SK-N-SH (cell line): Measurements from ENCODE around the gene ZNF750. TPM values are rescaled to one million over a fixed set of nuclear protein-coding genes. Genes with fewer than 3 reads are reported as not detected.

Experiments used
- CTCF ChIA-PET: fragments of 300-600, 350-600 bp; formaldehyde crosslinking; extraction: SDS; loops from one replicate; lab custom pipeline; 2021; lab: Yijun Ruan, JAX
- POLR2A ChIA-PET: fragments of 350-600 bp; sonication (Branson Sonifier 250); formaldehyde crosslinking; extraction: SDS; loops from one replicate; lab custom pipeline; 2020; ENCODE audit warnings: antibody characterized with exemption, inconsistent platforms; lab: Yijun Ruan, JAX
- DNase-seq: peaks from one replicate; pipeline ENCODE4 v3.0.0; 2012
- H2AFZ ChIP-seq: fragments of 200-600 bp; sonication (generic); 2 replicates; pipeline ENCODE4 v1.8.1; 2016; ENCODE audit warnings: antibody characterized with exemption, mild to moderate bottlenecking, low read depth
- H3F3A ChIP-seq: fragments of 200-600 bp; sonication (generic); replicated peaks from 2 replicates; pipeline ENCODE3; 2016; ENCODE audit warnings: antibody characterized with exemption, mild to moderate bottlenecking; ENCODE audit not compliant: insufficient read depth
- H3K27ac ChIP-seq, 2 experiments: fragments of 200-500 bp in 1 of 2; fragments of 200-600 bp in 1 of 2; sonication (Bioruptor generic) in 1 of 2; sonication (generic), shearing (Covaris generic) in 1 of 2; 2 replicates each; pipeline versions ENCODE4 v1.5.1 to v1.6.1; 2014 to 2016; ENCODE audit warnings: low read depth in 2 of 2, inconsistent platforms in 1 of 2, low read length in 1 of 2, mild to moderate bottlenecking in 1 of 2, mixed read lengths in 1 of 2
- H3K27me3 ChIP-seq: fragments of 200-600 bp; sonication (generic), shearing (Covaris generic); 2 replicates; pipeline ENCODE4 v1.6.1; 2016; ENCODE audit warnings: mixed run types; ENCODE audit not compliant: insufficient read depth
- H3K36me3 ChIP-seq, 2 experiments: fragments of 200-500 bp in 1 of 2; fragments of 200-600 bp in 1 of 2; sonication (Bioruptor generic) in 1 of 2; sonication (generic) in 1 of 2; replicated peaks in 1 of 2; 2 replicates each; pipeline versions ENCODE3 to v1.5.1; 2014 to 2016; ENCODE audit warnings: low read length in 1 of 2, mild to moderate bottlenecking in 1 of 2; ENCODE audit not compliant: insufficient read depth in 2 of 2, control insufficient read depth in 1 of 2
- H3K4me1 ChIP-seq, 2 experiments: fragments of 200-500 bp in 1 of 2; fragments of 200-600 bp in 1 of 2; sonication (Bioruptor generic) in 1 of 2; sonication (generic), shearing (Covaris generic) in 1 of 2; 2 replicates each; pipeline versions ENCODE4 v1.5.1 to v1.6.1; 2014 to 2016; ENCODE audit warnings: low read depth in 1 of 2, low read length in 1 of 2, mixed run types in 1 of 2; ENCODE audit not compliant: insufficient read depth in 2 of 2, control insufficient read depth in 1 of 2
- H3K4me2 ChIP-seq: fragments of 200-600 bp; sonication (generic), shearing (Covaris generic); 2 replicates; pipeline ENCODE4 v1.6.1; 2017; ENCODE audit warnings: mixed run types
- H3K4me3 ChIP-seq, 2 experiments: fragments of 200-500 bp in 1 of 2; fragments of 200-600 bp in 1 of 2; sonication (Bioruptor generic) in 1 of 2; sonication (generic), shearing (Covaris generic) in 1 of 2; 2 replicates each; pipeline versions ENCODE4 v1.5.1 to v1.8.1; 2014 to 2016; ENCODE audit warnings: low read depth in 2 of 2, inconsistent platforms in 1 of 2, low read length in 1 of 2, mild to moderate bottlenecking in 1 of 2, mixed read lengths in 1 of 2, moderate library complexity in 1 of 2
- H3K79me2 ChIP-seq: fragments of 200-600 bp; sonication (generic); 2 replicates; pipeline ENCODE4 v1.8.1; 2017; ENCODE audit warnings: mild to moderate bottlenecking; ENCODE audit not compliant: insufficient read depth
- H3K9ac ChIP-seq: fragments of 200-600 bp; sonication (generic); 2 replicates; pipeline ENCODE4 v1.6.1; 2017; ENCODE audit warnings: mixed run types
- H3K9me2 ChIP-seq: fragments of 200-600 bp; sonication (generic); 2 replicates; pipeline ENCODE4 v1.6.1; 2017; ENCODE audit warnings: mixed run types
- H3K9me3 ChIP-seq: fragments of 200-600 bp; sonication (generic); 2 replicates; pipeline ENCODE4 v1.6.1; 2017; ENCODE audit warnings: mixed run types, mild to moderate bottlenecking, moderate library complexity
- H4K20me1 ChIP-seq: fragments of 200-600 bp; sonication (generic); 2 replicates; pipeline ENCODE4 v1.6.1; 2017; ENCODE audit warnings: mild to moderate bottlenecking, mixed run types; ENCODE audit not compliant: insufficient read depth
- CHD2 ChIP-seq: fragments of 150-350 bp; IDR thresholded peaks from 2 replicates; pipeline ENCODE4 v1.6.1; 2018; ENCODE audit warnings: low read length; ENCODE audit not compliant: partially characterized antibody
- ELF1 ChIP-seq: IDR thresholded peaks from 2 replicates; pipeline ENCODE4 v1.4.0; 2012
- EP300 ChIP-seq, 2 experiments: IDR thresholded peaks; 2 replicates each; pipeline versions ENCODE4 v1.4.0 to v1.6.1; 2012; ENCODE audit warnings: borderline replicate concordance in 1 of 2, low read depth in 1 of 2, low read length in 1 of 2
- EZH2phosphoT487 ChIP-seq: fragments of 200-600 bp; sonication (generic); IDR thresholded peaks from 2 replicates; pipeline ENCODE4 v1.6.1; 2017; ENCODE audit warnings: low read depth, mixed run types, mild to moderate bottlenecking, antibody characterized with exemption, moderate library complexity, borderline replicate concordance
- FOSL2 ChIP-seq: IDR thresholded peaks from 2 replicates; pipeline ENCODE4 v1.4.0; 2012; ENCODE audit warnings: low read depth, mild to moderate bottlenecking, moderate library complexity, borderline replicate concordance
- FOXJ3 ChIP-seq: sonication (generic); formaldehyde crosslinking; IDR thresholded peaks from 2 replicates; pipeline ENCODE4 v1.5.1; 2020; ENCODE audit warnings: mild to moderate bottlenecking, missing genetic modification reagents
- FOXM1 ChIP-seq: IDR thresholded peaks from 2 replicates; pipeline ENCODE4 v1.4.0; 2012; ENCODE audit warnings: low read depth, mild to moderate bottlenecking
- GABPA ChIP-seq: IDR thresholded peaks from 2 replicates; pipeline ENCODE4 v1.4.0; 2012; ENCODE audit warnings: low read depth, mild to moderate bottlenecking
- GATA2 ChIP-seq: sonication (generic); formaldehyde crosslinking; IDR thresholded peaks from 2 replicates; pipeline ENCODE4 v1.5.0; 2020; ENCODE audit warnings: mild to moderate bottlenecking, missing genetic modification reagents
- JUND ChIP-seq: IDR thresholded peaks from 2 replicates; pipeline ENCODE4 v1.4.0; 2012
- MEF2A ChIP-seq: IDR thresholded peaks from 2 replicates; pipeline ENCODE4 v1.4.0; 2012; ENCODE audit warnings: low read depth, borderline replicate concordance
- MXI1 ChIP-seq: IDR thresholded peaks from 2 replicates; pipeline ENCODE4 v1.6.1; 2012; ENCODE audit warnings: mild to moderate bottlenecking, low read depth, low read length, improper control_type of control experiment
- PBX3 ChIP-seq: IDR thresholded peaks from 2 replicates; pipeline ENCODE4; 2012
- POLR2AphosphoS5 ChIP-seq: IDR thresholded peaks from 2 replicates; pipeline ENCODE4 v1.6.1; 2012; ENCODE audit warnings: low read depth, low read length
- RAD21 ChIP-seq: IDR thresholded peaks from 2 replicates; pipeline ENCODE4 v1.6.1; 2012; ENCODE audit warnings: mild to moderate bottlenecking, low read length
- RCOR1 ChIP-seq: fragments of 150-350 bp; IDR thresholded peaks from 2 replicates; pipeline ENCODE4 v1.6.1; 2017; ENCODE audit warnings: antibody characterized with exemption, low read length
- RFX5 ChIP-seq: IDR thresholded peaks from 2 replicates; pipeline ENCODE4 v1.6.1; 2012; ENCODE audit warnings: mild to moderate bottlenecking, improper control_type of control experiment, low read length
- SMC3 ChIP-seq: IDR thresholded peaks from 2 replicates; pipeline ENCODE4 v1.6.1; 2012; ENCODE audit warnings: low read depth, low read length, improper control_type of control experiment
- TAF1 ChIP-seq: IDR thresholded peaks from 2 replicates; pipeline ENCODE4 v1.6.1; 2012; ENCODE audit warnings: low read depth, mild to moderate bottlenecking, low read length, moderate library complexity, borderline replicate concordance
- TCF12 ChIP-seq: IDR thresholded peaks from 2 replicates; pipeline ENCODE4 v1.4.0; 2012
- USF1 ChIP-seq: IDR thresholded peaks from 2 replicates; pipeline ENCODE4 v1.4.0; 2012; ENCODE audit warnings: low read depth, borderline replicate concordance
- WGBS: methylation state at CpG from one replicate; pipeline ENCODE4 v1.1.6; 2017; ENCODE audit warnings: low lambda C conversion rate; 5-methylcytosine and 5-hydroxymethylcytosine counted together
- polyA plus RNA-seq, 3 experiments: library from polyadenylated mRNA; depleted of rRNA; stranded (reverse); fragments of >200 nt; gene quantifications; 2 replicates each; pipeline ENCODE4 v1.2.3, GENCODE V29; 2012
- TF ChIP-seq, protein P1 (sequence below): fragments of 150-350 bp; IDR thresholded peaks from 2 replicates; pipeline ENCODE4 v1.6.1; 2016; ENCODE audit warnings: mild to moderate bottlenecking, low read depth, low read length

Gene ZNF750
- polyA plus RNA-seq, 1 of the 3 experiments (the other 2 are of a cell fraction): not detected

DNA sequence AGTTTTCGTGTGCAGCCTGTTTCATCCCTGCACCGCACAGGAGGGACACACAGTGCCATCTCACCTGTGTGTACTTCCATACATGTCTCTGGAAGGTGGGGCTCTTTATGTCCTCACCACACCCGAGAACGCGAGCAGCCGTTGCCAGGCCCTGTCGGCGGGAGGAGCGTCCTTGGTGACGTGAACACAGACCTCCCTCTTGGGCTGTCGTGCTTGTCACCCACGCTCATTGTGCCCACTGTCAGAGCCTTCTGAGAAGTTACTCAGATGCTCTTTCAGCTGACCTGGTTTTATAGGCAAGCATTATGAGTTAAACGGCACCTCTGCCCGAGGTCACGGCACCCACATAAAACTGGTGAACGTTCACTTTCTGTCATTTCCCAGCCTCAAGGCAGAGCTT lies 40.2 kb downstream of the ZNF750 start:
- Histone ChIP-seq H3K9ac (no peak overlapping the region), H4K20me1 (peaks cover 15% of the 10 kb centered on the region), H3K9me2 (no peaks in the 10 kb centered on the region), H3K27me3 (no peaks in the 10 kb centered on the region), H2AFZ (no peak overlapping the region), H3K4me3 (no peak overlapping the region), H3F3A (no peaks in the 10 kb centered on the region), H3K4me1 (peaks cover 0 to 7% of the 10 kb centered on the region in 2 experiments; a peak in 1 of 4 replicates), H3K27ac (no peak overlapping the region), H3K79me2 (peaks cover 28% of the 10 kb centered on the region; the same call in 1 of the 2 replicates), H3K4me2 (no peak overlapping the region), H3K9me3 (no peaks in the 10 kb centered on the region), H3K36me3 (peaks cover 10 to 24% of the 10 kb centered on the region in 2 experiments)
- WGBS: 98% methylated on average over 16 of the region's 16 CpGs
- DNase-seq: no peak
- POLR2A ChIA-PET: interaction anchor here (0.6 to 0.7 kb wide), 2 partner anchors 54 to 395 kb away, joined by 3 read pairs; no protein-coding TSS in a partner anchor
- CTCF ChIA-PET: interaction anchor here (0.9 to 1.1 kb wide), 3 partner anchors 23 to 93 kb away, joined by 3 read pairs; no protein-coding TSS in a partner anchor
- TF ChIP-seq USF1 (no peak), JUND (no peak), MEF2A (no peak), RAD21 (no peak), GATA2 (CRISPR knock-in tag) (no peak)

DNA sequence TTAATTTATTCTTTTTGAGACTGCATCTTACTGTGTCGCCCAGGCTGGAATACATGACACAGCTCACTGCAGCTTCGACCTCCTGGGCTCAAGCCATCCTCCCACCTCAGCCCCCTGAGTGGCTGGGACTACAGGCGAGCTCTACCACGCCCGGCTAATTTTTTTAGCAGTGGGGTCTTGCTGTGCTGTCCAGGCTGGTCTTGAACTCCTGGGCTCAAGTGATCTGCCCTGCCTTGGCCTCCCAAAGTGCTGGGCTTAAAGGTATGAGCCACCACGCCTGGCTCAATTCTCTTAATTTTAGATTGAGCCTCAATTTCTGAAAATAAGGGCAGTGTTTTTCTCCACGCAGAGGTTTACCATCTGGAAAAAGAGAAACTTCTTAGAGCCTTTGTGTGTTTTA lies 41.1 kb downstream of the ZNF750 start:
- CTCF ChIA-PET: interaction anchor here (0.9 kb wide), 1 partner anchor 94 kb away, joined by 3 read pairs; no protein-coding TSS in a partner anchor
- no peak for DNase-seq
- peaks cover 0 to 16% of the 10 kb centered on the region in 2 experiments; a peak in 1 of 4 replicates for H3K4me1 ChIP-seq
- peaks cover 10 to 24% of the 10 kb centered on the region in 2 experiments for H3K36me3 ChIP-seq
- WGBS: 97% methylated on average over 7 of the region's 7 CpGs
- no peak overlapping the region for H3K9ac ChIP-seq
- peaks cover 15% of the 10 kb centered on the region for H4K20me1 ChIP-seq
- no peaks in the 10 kb centered on the region for H3K27me3 ChIP-seq
- no peak overlapping the region for H3K27ac ChIP-seq
- no peaks in the 10 kb centered on the region for H3F3A ChIP-seq
- peaks cover 28% of the 10 kb centered on the region; the same call in 1 of the 2 replicates for H3K79me2 ChIP-seq
- no peak overlapping the region for H3K4me2 ChIP-seq
- H2AFZ ChIP-seq: no peak overlapping the region
- TF ChIP-seq GABPA (no peak), FOXM1 (no peak), TAF1 (no peak), TCF12 (no peak), MEF2A (no peak), RFX5 (no peak), CHD2 (no peak), PBX3 (no peak), RCOR1 (no peak), POLR2AphosphoS5 (no peak), JUND (no peak), RAD21 (no peak), MXI1 (no peak), EP300 (IDR thresholded peaks at IDR 0.05; ENCODE audit: borderline replicate concordance in 1 of 2, low read depth in 1 of 2, low read length in 1 of 2) (no peak), FOXJ3 (CRISPR knock-in tag) (no peak), EZH2phosphoT487 (no peak), ELF1 (no peak), FOSL2 (no peak), SMC3 (no peak)
- TF ChIP-seq, protein P1, sequence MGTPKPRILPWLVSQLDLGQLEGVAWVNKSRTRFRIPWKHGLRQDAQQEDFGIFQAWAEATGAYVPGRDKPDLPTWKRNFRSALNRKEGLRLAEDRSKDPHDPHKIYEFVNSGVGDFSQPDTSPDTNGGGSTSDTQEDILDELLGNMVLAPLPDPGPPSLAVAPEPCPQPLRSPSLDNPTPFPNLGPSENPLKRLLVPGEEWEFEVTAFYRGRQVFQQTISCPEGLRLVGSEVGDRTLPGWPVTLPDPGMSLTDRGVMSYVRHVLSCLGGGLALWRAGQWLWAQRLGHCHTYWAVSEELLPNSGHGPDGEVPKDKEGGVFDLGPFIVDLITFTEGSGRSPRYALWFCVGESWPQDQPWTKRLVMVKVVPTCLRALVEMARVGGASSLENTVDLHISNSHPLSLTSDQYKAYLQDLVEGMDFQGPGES: no peak
- H3K4me3 ChIP-seq: no peak overlapping the region
- H3K9me2 ChIP-seq: no peaks in the 10 kb centered on the region
- POLR2A ChIA-PET: no interaction called here
- no peaks in the 10 kb centered on the region for H3K9me3 ChIP-seq
